ENCODE data around the gene SETD3. TPM values are rescaled to one million over a fixed set of nuclear protein-coding genes. Genes with fewer than 3 reads are reported as not detected.

SETD3 gene
- total RNA-seq, 4 donors from 2014 or later, result 127 to 184 (median 162) TPM

GRCh38 chr14:99401621-99402284, 78.9 kb downstream of the SETD3 start:
- H3K9me3 ChIP-seq, result no peaks in the 10 kb centered on the region
- peaks cover 0 to 94% of the 10 kb centered on the region in 2 donors for H3K36me3 ChIP-seq
- TF ChIP-seq POLR2AphosphoS5 (IDR thresholded peaks at IDR 0.05), result no peak
- no peak for TF ChIP-seq EP300 (IDR thresholded peaks at IDR 0.05)
- no peak for TF ChIP-seq CTCF (IDR thresholded peaks at IDR 0.05)
- TF ChIP-seq POLR2A (IDR thresholded peaks at IDR 0.05), result no peak
- H3K4me3 ChIP-seq, result no peak overlapping the region
- no peak overlapping the region for H3K27ac ChIP-seq
- WGBS, 2 donors (ENCODE audit: low coverage in 1 of 2), result 40 to 64% methylated on average over 2 to 5 of the region's 5 CpGs
- no peaks in the 10 kb centered on the region for H3K27me3 ChIP-seq
- ATAC-seq, result no peak
- H3K4me1 ChIP-seq, result peaks cover 0 to 5% (median 0%) of the 10 kb centered on the region in 3 donors

GRCh38 chr14:99401211-99401610, 79.4 kb downstream of the SETD3 start:
- no peaks in the 10 kb centered on the region for H3K27me3 ChIP-seq
- peaks cover 0 to 5% (median 0%) of the 10 kb centered on the region in 3 donors for H3K4me1 ChIP-seq
- 56 to 76% methylated on average over 4 of the region's 4 CpGs for WGBS, 2 donors (ENCODE audit: low coverage in 1 of 2)
- no peak for ATAC-seq
- H3K36me3 ChIP-seq, result peaks cover 0 to 94% of the 10 kb centered on the region in 2 donors
- TF ChIP-seq POLR2AphosphoS5 (IDR thresholded peaks at IDR 0.05), result no peak
- TF ChIP-seq CTCF (IDR thresholded peaks at IDR 0.05), result no peak
- TF ChIP-seq EP300 (IDR thresholded peaks at IDR 0.05), result no peak
- TF ChIP-seq POLR2A (IDR thresholded peaks at IDR 0.05), result no peak
- no peak overlapping the region for H3K4me3 ChIP-seq
- H3K27ac ChIP-seq, result no peak overlapping the region
- no peaks in the 10 kb centered on the region for H3K9me3 ChIP-seq

- H3K4me3 ChIP-seq, result no peak overlapping the region
- no peak for ATAC-seq
- peaks cover 0 to 5% (median 0%) of the 10 kb centered on the region in 3 donors for H3K4me1 ChIP-seq
- WGBS, 2 donors (ENCODE audit: low coverage in 1 of 2), result 85 to 96% methylated on average over 2 of the region's 2 CpGs
- TF ChIP-seq POLR2A (IDR thresholded peaks at IDR 0.05) (no peak), EP300 (IDR thresholded peaks at IDR 0.05) (no peak), CTCF (IDR thresholded peaks at IDR 0.05) (no peak), POLR2AphosphoS5 (IDR thresholded peaks at IDR 0.05) (no peak)
- H3K36me3 ChIP-seq, result peaks cover 0 to 86% of the 10 kb centered on the region in 2 donors
- H3K9me3 ChIP-seq, result no peaks in the 10 kb centered on the region
- no peak overlapping the region for H3K27ac ChIP-seq
- H3K27me3 ChIP-seq, result no peaks in the 10 kb centered on the region
Observed at GRCh38 chr14:99397698-99398097, 83.0 kb downstream of the SETD3 start.

GRCh38 chr14:99395909-99396530, 84.6 kb downstream of the SETD3 start:
- Histone ChIP-seq H3K27me3 (no peaks in the 10 kb centered on the region), H3K9me3 (no peaks in the 10 kb centered on the region), H3K36me3 (peaks cover 0 to 74% of the 10 kb centered on the region in 2 donors), H3K4me1 (no peaks in the 10 kb centered on the region), H3K27ac (no peak overlapping the region), H3K4me3 (no peak overlapping the region)
- WGBS, 2 donors (ENCODE audit: low coverage in 1 of 2), result 53 to 85% methylated on average over 2 to 10 of the region's 10 CpGs
- ATAC-seq, result no peak
- TF ChIP-seq EP300 (IDR thresholded peaks at IDR 0.05) (no peak), POLR2A (IDR thresholded peaks at IDR 0.05) (no peak), POLR2AphosphoS5 (IDR thresholded peaks at IDR 0.05) (no peak), CTCF (IDR thresholded peaks at IDR 0.05) (no peak)

Measured in gastroesophageal sphincter (tissue), 4 donors.